Measurements from ENCODE around the gene SRD5A2. TPM values are rescaled to one million over a fixed set of nuclear protein-coding genes. Genes with fewer than 3 reads are reported as not detected.
"Not testable (repeated sequence)": the region's sequence is repeated elsewhere in the genome, so short reads cannot be mapped to it uniquely, and the experiment has no call there.

SRD5A2 gene
- total RNA-seq, 1 donor from 2014 or later, result not detected

GRCh38 chr2:31515586-31515985 is 65.2 kb downstream of the SRD5A2 start:
- H3K4me1 Mint-ChIP-seq, result no peaks in the 10 kb centered on the region
- peaks cover 4% of the 10 kb centered on the region for H3K9me3 Mint-ChIP-seq
- no peak for DNase-seq (ENCODE audit: low spot score in 2 of 2, unreplicated experiment in 2 of 2)
- TF ChIP-seq CTCF (IDR thresholded peaks at IDR 0.05; ENCODE audit: unreplicated experiment), result no peak
- H3K36me3 Mint-ChIP-seq, result no peaks in the 10 kb centered on the region
- H3K4me3 Mint-ChIP-seq, result no peak overlapping the region
- peaks cover 43% of the 10 kb centered on the region for H3K27me3 Mint-ChIP-seq (ENCODE audit: low read depth)
- H3K27ac Mint-ChIP-seq, result no peak overlapping the region

- H3K4me1 Mint-ChIP-seq, result no peaks in the 10 kb centered on the region
- H3K9me3 Mint-ChIP-seq, result no peaks in the 10 kb centered on the region
- no peaks in the 10 kb centered on the region for H3K36me3 Mint-ChIP-seq
- H3K27me3 Mint-ChIP-seq (ENCODE audit: low read depth), result peaks cover 38% of the 10 kb centered on the region
- TF ChIP-seq CTCF (IDR thresholded peaks at IDR 0.05; ENCODE audit: unreplicated experiment), result no peak
- H3K4me3 Mint-ChIP-seq, result no peak overlapping the region
- H3K27ac Mint-ChIP-seq, result no peak overlapping the region
- DNase-seq (ENCODE audit: low spot score in 2 of 2, unreplicated experiment in 2 of 2), result no peak
Observed at GRCh38 chr2:31513553-31513952, 67.2 kb downstream of the SRD5A2 start.

GRCh38 chr2:31511376-31511775 is 69.4 kb downstream of the SRD5A2 start:
- H3K27ac Mint-ChIP-seq, result no peak overlapping the region
- DNase-seq (ENCODE audit: low spot score in 2 of 2, unreplicated experiment in 2 of 2), result no peak
- no peak overlapping the region for H3K4me3 Mint-ChIP-seq
- TF ChIP-seq CTCF (IDR thresholded peaks at IDR 0.05; ENCODE audit: unreplicated experiment), result no peak
- no peaks in the 10 kb centered on the region for H3K9me3 Mint-ChIP-seq
- no peaks in the 10 kb centered on the region for H3K4me1 Mint-ChIP-seq
- H3K27me3 Mint-ChIP-seq (ENCODE audit: low read depth), result peaks cover 36% of the 10 kb centered on the region
- H3K36me3 Mint-ChIP-seq, result no peaks in the 10 kb centered on the region

GRCh38 chr2:31505111-31505510 is 75.6 kb downstream of the SRD5A2 start:
- Mint-ChIP-seq H3K27ac (no peak overlapping the region), H3K27me3 (ENCODE audit: low read depth) (peaks cover 28% of the 10 kb centered on the region), H3K4me1 (no peaks in the 10 kb centered on the region), H3K9me3 (no peaks in the 10 kb centered on the region), H3K36me3 (no peaks in the 10 kb centered on the region), H3K4me3 (no peak overlapping the region)
- no peak for DNase-seq (ENCODE audit: low spot score in 2 of 2, unreplicated experiment in 2 of 2)
- TF ChIP-seq CTCF (IDR thresholded peaks at IDR 0.05; ENCODE audit: unreplicated experiment), result no peak

GRCh38 chr2:31504311-31504710 is 76.4 kb downstream of the SRD5A2 start:
- Mint-ChIP-seq H3K4me1 (no peaks in the 10 kb centered on the region), H3K27ac (no peak overlapping the region), H3K9me3 (no peaks in the 10 kb centered on the region), H3K36me3 (no peaks in the 10 kb centered on the region), H3K27me3 (ENCODE audit: low read depth) (peaks cover 24% of the 10 kb centered on the region), H3K4me3 (no peak overlapping the region)
- DNase-seq (ENCODE audit: low spot score in 2 of 2, unreplicated experiment in 2 of 2), result no peak
- no peak for TF ChIP-seq CTCF (IDR thresholded peaks at IDR 0.05; ENCODE audit: unreplicated experiment)

GRCh38 chr2:31496451-31496874 is 84.3 kb downstream of the SRD5A2 start:
- H3K36me3 Mint-ChIP-seq; H3K27me3 Mint-ChIP-seq (ENCODE audit: low read depth); H3K4me1 Mint-ChIP-seq: not testable (repeated sequence)
- peak in 1 of 2 experiments; percentile 54 for DNase-seq (ENCODE audit: low spot score in 2 of 2, unreplicated experiment in 2 of 2)
- Mint-ChIP-seq H3K27ac (peak overlapping the region; percentile 82), H3K4me3 (peak overlapping the region; percentile 81), H3K9me3 (peaks cover 27% of the 10 kb centered on the region)

- H3K27me3 Mint-ChIP-seq (ENCODE audit: low read depth); H3K27ac Mint-ChIP-seq; H3K4me3 Mint-ChIP-seq; H3K4me1 Mint-ChIP-seq; H3K36me3 Mint-ChIP-seq; DNase-seq (ENCODE audit: low spot score in 2 of 2, unreplicated experiment in 2 of 2): not testable (repeated sequence)
- peaks cover 21% of the 10 kb centered on the region for H3K9me3 Mint-ChIP-seq
Observed at GRCh38 chr2:31489339-31489738, 91.4 kb downstream of the SRD5A2 start.

Measured in mesothelial cell of epicardium (in vitro differentiated cells).